HG03439 (cell line): ENCODE measurements around the gene DENND1C.
"Not testable (repeated sequence)": the region's sequence is repeated elsewhere in the genome, so short reads cannot be mapped to it uniquely, and the experiment has no call there.

ENCODE experiments used
- ATAC-seq: cut with Tn5 transposase; IDR thresholded peaks from one replicate; pipeline ENCODE4 v1.9.1; 2021; ENCODE audit warnings: mild to moderate bottlenecking, moderate library complexity; ENCODE audit not compliant: unreplicated experiment

Gene DENND1C

GRCh38 chr19:6508028-6508771 is 26.6 kb upstream of the DENND1C start:
- not testable (repeated sequence) for ATAC-seq

GRCh38 chr19:6503407-6504201 is 22.0 kb upstream of the DENND1C start:
- ATAC-seq, result no peak

- ATAC-seq, result no peak
Observed at GRCh38 chr19:6501740-6502648, 20.4 kb upstream of the DENND1C start, which contains the start of gene TUBB4A. TUBB4A (minus strand) TSS chr19:6502309; CDS start chr19:6502212, 97 bp downstream.

GRCh38 chr19:6500837-6501739 is 19.5 kb upstream of the DENND1C start:
- ATAC-seq, result no peak

- no peak for ATAC-seq
Observed at GRCh38 chr19:6499052-6499790, 17.6 kb upstream of the DENND1C start.

GRCh38 chr19:6498294-6499036 is 16.9 kb upstream of the DENND1C start:
- ATAC-seq, result no peak

GRCh38 chr19:6495947-6496346 is 14.4 kb upstream of the DENND1C start:
- no peak for ATAC-seq

- no peak for ATAC-seq
Observed at GRCh38 chr19:6494438-6495036, 12.9 kb upstream of the DENND1C start.

- ATAC-seq, result no peak
Observed at GRCh38 chr19:6491802-6492592, 10.4 kb upstream of the DENND1C start.

GRCh38 chr19:6490134-6490533 is 8.5 kb upstream of the DENND1C start:
- peak; percentile 4 for ATAC-seq

- ATAC-seq, result peak; percentile 51
Observed at GRCh38 chr19:6489278-6490061, 7.9 kb upstream of the DENND1C start.

- no peak for ATAC-seq
Observed at GRCh38 chr19:6484831-6485230, 3.2 kb upstream of the DENND1C start.

- no peak for ATAC-seq
Observed at GRCh38 chr19:6484230-6484629, 2.6 kb upstream of the DENND1C start.

GRCh38 chr19:6483235-6483634 is 1.6 kb upstream of the DENND1C start:
- no peak for ATAC-seq

GRCh38 chr19:6482343-6482686 is 728 bp upstream of the DENND1C start:
- no peak for ATAC-seq

- ATAC-seq, result no peak
Observed at GRCh38 chr19:6480848-6481415, 655 bp downstream of the DENND1C start.
